Uterus (tissue), 4 donors: ENCODE results near the gene STON1. TPM values are rescaled to one million over a fixed set of nuclear protein-coding genes. Genes with fewer than 3 reads are reported as not detected.

ENCODE experiments used
- DNase-seq, 2 donors: peaks; one replicate each; pipeline ENCODE4 v3.0.0-alpha.2; 2019 to 2020
- H3K27ac ChIP-seq, 2 donors: fragments of 200-600 bp; sonication (generic); 1 replicate in 1 of 2; 2 replicates in 1 of 2; pipeline ENCODE4 v1.5.1; 2016 to 2018
- H3K27me3 ChIP-seq, 2 donors: fragments of 200-600 bp; sonication (generic); one replicate each; pipeline ENCODE4 v1.5.1; 2018 to 2019; ENCODE audit warnings: control low read depth in 1 of 2
- H3K36me3 ChIP-seq, 2 donors: fragments of 200-600 bp; sonication (generic); one replicate each; pipeline ENCODE4 v1.5.1; 2019; ENCODE audit warnings: control low read depth in 1 of 2
- H3K4me1 ChIP-seq, 2 donors: fragments of 200-600 bp; sonication (generic); one replicate each; pipeline ENCODE4 v1.5.1; 2018 to 2019; ENCODE audit warnings: control low read depth in 1 of 2
- H3K4me3 ChIP-seq, 2 donors: fragments of 200-600 bp; sonication (generic); 1 replicate in 1 of 2; 2 replicates in 1 of 2; pipeline ENCODE4 v1.5.1; 2018 to 2019; ENCODE audit warnings: mild to moderate bottlenecking in 1 of 2
- H3K9me3 ChIP-seq, 2 donors: fragments of 200-600 bp; sonication (generic); one replicate each; pipeline ENCODE4 v1.5.1; 2019; ENCODE audit warnings: control low read depth in 1 of 2
- CTCF ChIP-seq, 4 experiments: fragments of 200-600 bp in 2 of 4; fragments of 450-650 bp in 2 of 4; sonication (generic) in 2 of 4; IDR thresholded peaks; one replicate each; pipeline ENCODE4 v1.5.1; 2016 to 2019; ENCODE audit warnings: antibody characterized with exemption in 4 of 4, mild to moderate bottlenecking in 2 of 4, moderate library complexity in 1 of 4
- POLR2A ChIP-seq, 2 donors: fragments of 450-650 bp; IDR thresholded peaks; one replicate each; pipeline ENCODE4 v1.6.1; 2016; ENCODE audit warnings: antibody characterized with exemption in 2 of 2, mild to moderate bottlenecking in 1 of 2, moderate library complexity in 1 of 2
- intact Hi-C: fragments of 100-400 bp; cut with DNase I; formaldehyde crosslinking; loops from one replicate; pipeline ENCODE4 v1.15.1; 2023; ENCODE audit warnings: low total_unique reads
- total RNA-seq, 4 donors: library from RNA; depleted of rRNA in 3 of 4; stranded (reverse); fragments of >200 nt in 3 of 4; gene quantifications; one replicate each; pipeline versions ENCODE4 v1.1.0 to v1.2.4, GENCODE V29; 2014 to 2023
- donor health status: DM: yes; HTN: yes; CAD: no.

The STON1 gene
- total RNA-seq, 4 donors from 2014 or later, result 55.6 to 75.3 (median 65.8) TPM

GRCh38 chr2:48532174-48532573, 2.2 kb downstream of the STON1 start:
- Histone ChIP-seq H3K4me3 (peak overlapping the region; percentile 92 to 96), H3K4me1 (peaks cover 0 to 18% of the 10 kb centered on the region in 2 donors), H3K9me3 (no peaks in the 10 kb centered on the region), H3K27ac (peak overlapping the region; percentile 96 to 98), H3K36me3 (no peaks in the 10 kb centered on the region), H3K27me3 (no peaks in the 10 kb centered on the region)
- DNase-seq, result no peak
- no peak for TF ChIP-seq CTCF (IDR thresholded peaks at IDR 0.05)
- TF ChIP-seq POLR2A (IDR thresholded peaks at IDR 0.05), result no peak
- intact Hi-C loops, result loop anchor here (10.0 kb wide), 2 partner anchors 53 to 57 kb away; no protein-coding TSS in a partner anchor

- no peaks in the 10 kb centered on the region for H3K27me3 ChIP-seq
- no peaks in the 10 kb centered on the region for H3K9me3 ChIP-seq
- no peak for DNase-seq
- peak overlapping the region; percentile 8 to 31 for H3K27ac ChIP-seq
- H3K36me3 ChIP-seq, result no peaks in the 10 kb centered on the region
- H3K4me1 ChIP-seq, result peaks cover 0 to 12% of the 10 kb centered on the region in 2 donors
- no peak for TF ChIP-seq POLR2A (IDR thresholded peaks at IDR 0.05)
- TF ChIP-seq CTCF (IDR thresholded peaks at IDR 0.05), result no peak
- intact Hi-C loops, result loop anchor here (10.0 kb wide), 2 partner anchors 52 to 58 kb away; no protein-coding TSS in a partner anchor
- no peak overlapping the region for H3K4me3 ChIP-seq
Measured at GRCh38 chr2:48532824-48533223, 2.9 kb downstream of the STON1 start.

- no peak for DNase-seq
- Histone ChIP-seq H3K9me3 (no peaks in the 10 kb centered on the region), H3K27me3 (no peaks in the 10 kb centered on the region), H3K4me3 (no peak overlapping the region), H3K4me1 (no peaks in the 10 kb centered on the region), H3K36me3 (no peaks in the 10 kb centered on the region), H3K27ac (no peak overlapping the region)
- TF ChIP-seq CTCF (IDR thresholded peaks at IDR 0.05) (no peak), POLR2A (IDR thresholded peaks at IDR 0.05) (no peak)
- intact Hi-C loops, result loop anchor here (10.0 kb wide), 2 partner anchors 50 to 60 kb away; no protein-coding TSS in a partner anchor
Measured at GRCh38 chr2:48534781-48535180, 4.8 kb downstream of the STON1 start.

- no peak for DNase-seq
- intact Hi-C loops, result no loop called here
- TF ChIP-seq CTCF (IDR thresholded peaks at IDR 0.05), result no peak
- TF ChIP-seq POLR2A (IDR thresholded peaks at IDR 0.05), result no peak
- no peaks in the 10 kb centered on the region for H3K9me3 ChIP-seq
- H3K27me3 ChIP-seq, result no peaks in the 10 kb centered on the region
- no peak overlapping the region for H3K27ac ChIP-seq
- peaks cover 2 to 14% of the 10 kb centered on the region in 2 donors for H3K4me1 ChIP-seq
- H3K36me3 ChIP-seq, result no peaks in the 10 kb centered on the region
- H3K4me3 ChIP-seq, result no peak overlapping the region
Measured at GRCh38 chr2:48540237-48540935, 10.4 kb downstream of the STON1 start.

GRCh38 chr2:48541666-48542389, 11.9 kb downstream of the STON1 start:
- TF ChIP-seq CTCF (IDR thresholded peaks at IDR 0.05) (no peak), POLR2A (IDR thresholded peaks at IDR 0.05) (no peak)
- Histone ChIP-seq H3K4me1 (peaks cover 2 to 14% of the 10 kb centered on the region in 2 donors), H3K9me3 (no peaks in the 10 kb centered on the region), H3K27me3 (no peaks in the 10 kb centered on the region), H3K27ac (no peak overlapping the region), H3K36me3 (no peaks in the 10 kb centered on the region), H3K4me3 (no peak overlapping the region)
- DNase-seq, result no peak
- intact Hi-C loops, result no loop called here
